CD14-positive monocyte (primary cell): Measurements from ENCODE around the gene QSOX1. TPM values are rescaled to one million over a fixed set of nuclear protein-coding genes. Genes with fewer than 3 reads are reported as not detected.
"Not testable (repeated sequence)": the region's sequence is repeated elsewhere in the genome, so short reads cannot be mapped to it uniquely, and the experiment has no call there.

Experiments
- DNase-seq, 3 donors: peaks; one replicate each; pipeline ENCODE4 v3.0.0-alpha.2; 2011 to 2022
- H2AFZ ChIP-seq: 2 replicates; pipeline ENCODE4 v1.6.0; 2012; ENCODE audit warnings: mild to moderate bottlenecking, low read depth, low read length, inconsistent platforms; ENCODE audit not compliant: insufficient read depth, poor library complexity, severe bottlenecking
- H3K27ac ChIP-seq, 2 donors: 1 replicate in 1 of 2; 2 replicates in 1 of 2; pipeline ENCODE4 v1.5.1; 2012 to 2013; ENCODE audit warnings: low read length in 2 of 2, control low read depth in 1 of 2, inconsistent platforms in 1 of 2, low read depth in 1 of 2, mild to moderate bottlenecking in 1 of 2
- H3K27me3 ChIP-seq, 2 donors: one replicate each; pipeline versions ENCODE4 v1.6.0 to v1.6.1; 2011 to 2013; ENCODE audit warnings: low read length in 2 of 2; ENCODE audit not compliant: control insufficient read depth in 2 of 2, insufficient read depth in 2 of 2
- H3K36me3 ChIP-seq, 2 donors: replicated peaks in 1 of 2; 1 replicate in 1 of 2; 2 replicates in 1 of 2; pipeline versions ENCODE4 v1.5.1 to v1.6.1; 2012 to 2013; ENCODE audit warnings: low read length in 2 of 2, control low read depth in 1 of 2, inconsistent platforms in 1 of 2, mild to moderate bottlenecking in 1 of 2; ENCODE audit not compliant: insufficient read depth in 2 of 2, control insufficient read depth in 1 of 2
- H3K4me1 ChIP-seq, 2 donors: 1 replicate in 1 of 2; 2 replicates in 1 of 2; pipeline versions ENCODE4 v1.5.1 to v1.6.1; 2012 to 2013; ENCODE audit warnings: low read length in 2 of 2, control low read depth in 1 of 2, inconsistent platforms in 1 of 2, mild to moderate bottlenecking in 1 of 2, moderate library complexity in 1 of 2; ENCODE audit not compliant: insufficient read depth in 2 of 2, control insufficient read depth in 1 of 2
- H3K4me2 ChIP-seq: replicated peaks from 2 replicates; pipeline ENCODE3; 2012; ENCODE audit warnings: low read length, moderate library complexity, mild to moderate bottlenecking; ENCODE audit not compliant: poor library complexity, severe bottlenecking; ENCODE audit errors: extremely low read depth
- H3K4me3 ChIP-seq, 3 experiments: fragments of 200-600 bp in 1 of 3; sonication (generic) in 1 of 3; replicated peaks in 1 of 3; 1 replicate in 2 of 3; 2 replicates in 1 of 3; pipeline ENCODE4 v1.5.1; 2011 to 2013; ENCODE audit warnings: low read length in 3 of 3, mild to moderate bottlenecking in 3 of 3, control low read depth in 2 of 3, low read depth in 2 of 3, inconsistent platforms in 1 of 3, moderate library complexity in 1 of 3
- H3K79me2 ChIP-seq: 2 replicates; pipeline ENCODE4 v1.6.0; 2012; ENCODE audit warnings: mild to moderate bottlenecking, control low read depth, inconsistent platforms, low read length, moderate library complexity; ENCODE audit not compliant: insufficient read depth
- H3K9ac ChIP-seq: 2 replicates; pipeline ENCODE4 v1.6.0; 2017; ENCODE audit warnings: low read length, mild to moderate bottlenecking; ENCODE audit not compliant: insufficient read depth, poor library complexity, severe bottlenecking
- H3K9me3 ChIP-seq, 2 donors: replicated peaks in 1 of 2; 1 replicate in 1 of 2; 2 replicates in 1 of 2; pipeline versions ENCODE4 v1.5.1 to v1.6.1; 2012 to 2013; ENCODE audit warnings: low read length in 2 of 2, control low read depth in 1 of 2; ENCODE audit not compliant: control insufficient read depth in 1 of 2, insufficient read depth in 1 of 2
- H4K20me1 ChIP-seq: 2 replicates; pipeline ENCODE4 v1.6.0; 2012; ENCODE audit warnings: mild to moderate bottlenecking, low read length, control low read depth, moderate library complexity; ENCODE audit not compliant: insufficient read depth
- H3K27ac Mint-ChIP-seq, 7 donors: one replicate each; pipeline ENCODE4 v1.8.0; 2020; ENCODE audit warnings: mild to moderate bottlenecking in 7 of 7, mixed read lengths in 7 of 7, moderate library complexity in 6 of 7, inconsistent platforms in 2 of 7
- H3K27me3 Mint-ChIP-seq, 3 donors: one replicate each; pipeline ENCODE4 v1.8.0; 2021 to 2022; ENCODE audit warnings: low read depth in 3 of 3, mild to moderate bottlenecking in 3 of 3, mixed read lengths in 3 of 3, moderate library complexity in 3 of 3, inconsistent platforms in 1 of 3
- H3K36me3 Mint-ChIP-seq, 2 donors: one replicate each; pipeline ENCODE4 v1.8.0; 2020; ENCODE audit warnings: mixed read lengths in 2 of 2, inconsistent platforms in 1 of 2, mild to moderate bottlenecking in 1 of 2
- H3K4me1 Mint-ChIP-seq: one replicate; pipeline ENCODE4 v1.8.0; 2020; ENCODE audit warnings: mild to moderate bottlenecking, mixed read lengths
- H3K4me3 Mint-ChIP-seq, 2 donors: one replicate each; pipeline ENCODE4 v1.8.0; 2020; ENCODE audit warnings: mild to moderate bottlenecking in 2 of 2, mixed read lengths in 2 of 2, moderate library complexity in 1 of 2
- H3K9me3 Mint-ChIP-seq, 7 donors: one replicate each; pipeline ENCODE4 v1.8.0; 2020 to 2022; ENCODE audit warnings: mixed read lengths in 7 of 7, mild to moderate bottlenecking in 6 of 7, moderate library complexity in 6 of 7, inconsistent platforms in 2 of 7
- CTCF ChIP-seq: fragments of 200-600 bp; IDR thresholded peaks from one replicate; pipeline ENCODE4 v1.8.0; 2022; ENCODE audit warnings: antibody characterized with exemption, mild to moderate bottlenecking
- WGBS: methylation state at CpG from one replicate; pipeline ENCODE4 v1.1.5; 2013; ENCODE audit warnings: missing lambda C conversion rate; ENCODE audit not compliant: insufficient coverage; 5-methylcytosine and 5-hydroxymethylcytosine counted together
- intact Hi-C, 2 donors: fragments of 100-400 bp; cut with micrococcal nuclease; formaldehyde crosslinking; loops; one replicate each; pipeline versions ENCODE4 v1.15.0 to v1.15.1; 2023
- polyA plus RNA-seq, 3 donors: library from polyadenylated mRNA; depleted of rRNA in 1 of 3; unstranded in 2 of 3; stranded (reverse) in 1 of 3; fragments of 300-500 nt in 2 of 3; fragments of >200 nt in 1 of 3; fragmentation: Illumina TruSeq in 2 of 3; gene quantifications; 1 replicate in 2 of 3; 2 replicates in 1 of 3; pipeline ENCODE4 v1.2.3, GENCODE V29; 2012 to 2021

The QSOX1 gene
- polyA plus RNA-seq, 3 donors, result 34.5 to 86.5 (median 35.8) TPM

GRCh38 chr1:180133193-180133592, 21.5 kb upstream of the QSOX1 start:
- no peak overlapping the region for H3K9ac ChIP-seq
- H3K9me3 Mint-ChIP-seq, result peaks cover 0 to 3% (median 0%) of the 10 kb centered on the region in 7 donors
- no peaks in the 10 kb centered on the region for H3K9me3 ChIP-seq
- H3K36me3 Mint-ChIP-seq, result peaks cover 0 to 7% of the 10 kb centered on the region in 2 donors
- intact Hi-C loops, result no loop called here
- H4K20me1 ChIP-seq, result no peaks in the 10 kb centered on the region
- WGBS, result no CpG with 5 or more reads among the region's 1 CpG
- H3K4me3 Mint-ChIP-seq, result no peak overlapping the region
- no peak for DNase-seq
- peak overlapping the region in 3 of 7 donors; percentile 93 to 98 (median 95) for H3K27ac Mint-ChIP-seq
- no peak overlapping the region for H3K4me3 ChIP-seq
- no peak overlapping the region for H2AFZ ChIP-seq
- peaks cover 49% of the 10 kb centered on the region for H3K4me1 Mint-ChIP-seq
- no peak for TF ChIP-seq CTCF
- H3K79me2 ChIP-seq, result no peaks in the 10 kb centered on the region
- peaks cover 39 to 53% of the 10 kb centered on the region in 2 donors for H3K4me1 ChIP-seq
- no peaks in the 10 kb centered on the region for H3K36me3 ChIP-seq
- no peaks in the 10 kb centered on the region for H3K27me3 Mint-ChIP-seq
- no peak overlapping the region for H3K4me2 ChIP-seq
- no peak overlapping the region for H3K27ac ChIP-seq
- no peaks in the 10 kb centered on the region for H3K27me3 ChIP-seq

- H3K27me3 ChIP-seq, DNase-seq, H3K9me3 Mint-ChIP-seq, H4K20me1 ChIP-seq, H3K36me3 ChIP-seq, H3K4me3 Mint-ChIP-seq, H3K27ac Mint-ChIP-seq, H3K27me3 Mint-ChIP-seq, H3K27ac ChIP-seq, H3K9ac ChIP-seq, H3K79me2 ChIP-seq, H2AFZ ChIP-seq, H3K9me3 ChIP-seq, H3K4me2 ChIP-seq, H3K4me3 ChIP-seq, H3K36me3 Mint-ChIP-seq, intact Hi-C loops: not testable (repeated sequence)
- H3K4me1 ChIP-seq, result peaks cover 37 to 49% of the 10 kb centered on the region in 2 donors
- 100% methylated on average over 4 of the region's 9 CpGs for WGBS
- H3K4me1 Mint-ChIP-seq, result peaks cover 48% of the 10 kb centered on the region
Observed at GRCh38 chr1:180133688-180134087, 21.0 kb upstream of the QSOX1 start.
